Mesenteric fat pad (tissue), 1 donor: ENCODE measurements around the gene PPP2R5E. TPM values are rescaled to one million over a fixed set of nuclear protein-coding genes. Genes with fewer than 3 reads are reported as not detected.
"Not testable (repeated sequence)": the region's sequence is repeated elsewhere in the genome, so short reads cannot be mapped to it uniquely, and the experiment has no call there.

Experiments used
- DNase-seq: peaks from one replicate; pipeline ENCODE4 v3.0.0-alpha.2; 2020; ENCODE audit warnings: low spot score
- long read RNA-seq: library from polyadenylated mRNA; unstranded; transcript quantifications from one replicate; pipeline ENCODE4 v2.0.0, GENCODE V29; 2020
- total RNA-seq: library from RNA; stranded (reverse); fragmentation: NEBNext Ultra II Directional; extraction: Animal tissue kit (Norgen Biotek cat#: 25700); gene quantifications from one replicate; pipeline ENCODE4 v1.2.1, GENCODE V29; 2021
- donor health status: DM: yes; HTN: yes; CAD: no.

Gene PPP2R5E
- 36.0 TPM for total RNA-seq
- long read RNA-seq, full-length matches to known transcripts = 36 of 93 reads
- long read RNA-seq, partial matches to known transcripts = 39 of 93 reads
- long read RNA-seq, other reads (novel, unspliced or antisense) = 18 of 93 reads

DNA sequence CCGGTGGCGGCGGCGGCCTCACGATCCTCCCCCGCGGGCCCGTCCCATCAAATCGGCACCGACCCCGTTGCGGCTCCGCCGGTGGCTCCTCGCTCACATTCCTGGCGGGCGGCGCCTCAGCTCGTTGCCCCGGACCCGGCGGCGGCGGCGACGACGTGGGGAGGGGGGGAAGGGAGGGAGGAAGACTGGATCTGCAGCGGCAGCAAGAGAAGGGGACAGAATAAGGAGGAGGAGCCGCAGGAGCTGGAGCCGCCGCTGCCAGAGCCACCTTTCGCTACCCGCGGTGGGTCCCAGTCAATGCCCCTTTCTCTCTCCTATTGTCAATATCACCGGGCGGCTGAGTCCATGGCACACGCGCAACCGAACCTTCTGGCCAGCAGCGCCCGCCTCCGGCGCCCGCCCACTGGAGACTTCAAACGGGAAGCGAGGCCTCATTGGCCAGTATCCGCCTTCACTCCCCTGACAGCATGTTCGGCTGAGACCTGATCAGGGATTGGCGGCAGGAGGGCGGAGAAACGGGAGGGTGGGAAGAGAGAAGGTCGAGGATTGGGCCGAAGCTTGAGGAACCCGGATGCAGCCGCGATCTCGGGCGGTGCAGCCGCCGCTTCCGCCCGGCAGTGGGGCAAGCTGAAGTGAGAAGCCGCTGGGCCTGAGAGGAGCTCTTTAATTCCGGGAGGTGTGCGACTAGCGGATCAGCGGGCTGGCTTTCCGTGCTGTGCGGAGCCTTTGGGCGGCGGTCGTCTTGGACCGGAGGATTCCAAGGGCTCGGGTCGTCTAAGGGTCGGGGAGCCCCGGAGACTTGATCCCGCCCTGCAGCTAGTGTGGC, at the start of gene PPP2R5E:
PPP2R5E (minus strand) TSS at position 378 of the 826 bp plus-strand sequence. CDS start 3,692 bp downstream, outside the sequence.
- DNase-seq = peak; percentile 98

- not testable (repeated sequence) for DNase-seq
Measured at GRCh38 chr14:63583046-63583445, 39.9 kb upstream of the PPP2R5E start.

GRCh38 chr14:63581491-63581890, 38.3 kb upstream of the PPP2R5E start:
- no peak for DNase-seq

DNA sequence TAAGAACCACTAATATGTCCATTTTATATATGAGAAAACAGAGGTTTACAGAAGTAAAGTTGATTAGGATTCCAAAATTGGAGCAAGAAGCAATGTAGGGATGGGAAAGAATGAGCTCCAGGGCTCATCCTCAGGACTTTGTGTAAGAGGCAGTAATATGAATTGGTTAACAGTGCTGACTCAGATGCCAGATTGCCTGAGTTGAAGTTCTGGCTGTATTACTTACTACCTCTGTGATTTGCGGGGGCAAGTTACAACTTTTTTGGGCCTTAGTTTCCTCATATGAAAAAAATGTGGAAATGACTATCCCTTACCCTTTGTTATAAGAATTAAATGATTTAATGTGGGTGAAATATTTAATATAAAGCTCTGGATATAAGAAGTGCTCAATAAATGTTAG, 35.1 kb upstream of the PPP2R5E start:
- no peak for DNase-seq

DNA sequence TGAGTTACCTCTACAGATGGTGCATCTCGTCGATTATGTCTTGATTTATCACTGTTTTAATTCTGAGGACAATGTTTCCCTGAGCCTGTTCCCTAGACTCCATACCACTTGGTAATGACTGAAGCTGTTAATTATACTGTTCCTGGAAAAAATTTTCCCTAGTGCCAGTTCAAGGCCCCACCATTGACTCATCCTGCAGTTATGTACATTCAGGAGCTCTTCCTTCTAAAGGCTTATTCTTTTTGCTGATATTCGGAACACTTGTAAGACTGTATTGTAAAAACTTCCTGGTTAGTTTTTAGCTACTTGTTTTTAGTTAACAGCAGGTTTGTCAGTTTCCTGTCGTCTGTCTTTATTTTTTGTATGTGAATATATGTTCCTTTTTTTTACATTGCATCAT, 30.4 kb upstream of the PPP2R5E start:
- DNase-seq = no peak

- no peak for DNase-seq
Measured at GRCh38 chr14:63565448-63565847, 22.3 kb upstream of the PPP2R5E start.

GRCh38 chr14:63564318-63564717, 21.1 kb upstream of the PPP2R5E start:
- DNase-seq = no peak

- no peak for DNase-seq
Measured at GRCh38 chr14:63563370-63564026, 20.3 kb upstream of the PPP2R5E start.

- DNase-seq = no peak
Measured at GRCh38 chr14:63562405-63562804, 19.2 kb upstream of the PPP2R5E start.

DNA sequence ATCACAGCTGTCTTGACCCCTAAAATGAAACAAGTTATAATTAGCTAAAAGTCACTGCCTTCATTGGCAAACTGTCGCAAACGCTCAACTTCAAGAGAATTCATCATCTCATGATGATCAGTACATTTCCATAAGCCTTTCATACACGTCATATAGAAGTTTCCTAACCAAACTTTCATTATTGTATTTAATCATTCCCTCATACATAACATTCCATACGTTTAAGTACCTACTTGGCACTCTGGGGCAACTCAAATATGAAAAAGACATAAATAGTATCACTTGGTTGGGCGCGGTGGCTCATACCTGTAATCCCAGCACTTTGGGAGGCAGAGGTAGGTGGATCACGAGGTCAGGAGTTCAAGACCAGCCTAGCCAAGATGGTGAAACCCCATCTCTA, 12.4 kb upstream of the PPP2R5E start:
- no peak for DNase-seq

- DNase-seq = no peak
Measured at GRCh38 chr14:63551332-63551731, 8.2 kb upstream of the PPP2R5E start.

GRCh38 chr14:63547798-63548335, 4.7 kb upstream of the PPP2R5E start:
- no peak for DNase-seq

DNA sequence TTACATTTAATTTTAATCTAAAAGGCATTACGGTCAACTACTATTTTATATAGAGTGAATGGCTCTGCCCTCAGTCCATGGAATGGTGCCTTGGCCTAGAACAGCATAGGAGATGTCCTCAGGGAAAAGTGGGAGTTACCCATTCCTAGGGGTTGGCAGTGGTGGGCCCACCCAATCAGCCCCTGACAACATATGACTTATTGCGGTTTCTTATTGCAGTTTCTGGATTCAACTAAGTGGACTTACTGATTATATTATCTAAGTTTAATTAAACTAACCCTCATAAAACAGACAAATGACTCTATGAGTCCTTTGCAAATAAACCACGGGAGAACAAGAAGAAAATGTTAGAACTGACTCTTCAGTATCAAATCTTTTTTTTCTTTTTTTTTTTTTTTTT, 2.3 kb upstream of the PPP2R5E start:
- DNase-seq = no peak

DNA sequence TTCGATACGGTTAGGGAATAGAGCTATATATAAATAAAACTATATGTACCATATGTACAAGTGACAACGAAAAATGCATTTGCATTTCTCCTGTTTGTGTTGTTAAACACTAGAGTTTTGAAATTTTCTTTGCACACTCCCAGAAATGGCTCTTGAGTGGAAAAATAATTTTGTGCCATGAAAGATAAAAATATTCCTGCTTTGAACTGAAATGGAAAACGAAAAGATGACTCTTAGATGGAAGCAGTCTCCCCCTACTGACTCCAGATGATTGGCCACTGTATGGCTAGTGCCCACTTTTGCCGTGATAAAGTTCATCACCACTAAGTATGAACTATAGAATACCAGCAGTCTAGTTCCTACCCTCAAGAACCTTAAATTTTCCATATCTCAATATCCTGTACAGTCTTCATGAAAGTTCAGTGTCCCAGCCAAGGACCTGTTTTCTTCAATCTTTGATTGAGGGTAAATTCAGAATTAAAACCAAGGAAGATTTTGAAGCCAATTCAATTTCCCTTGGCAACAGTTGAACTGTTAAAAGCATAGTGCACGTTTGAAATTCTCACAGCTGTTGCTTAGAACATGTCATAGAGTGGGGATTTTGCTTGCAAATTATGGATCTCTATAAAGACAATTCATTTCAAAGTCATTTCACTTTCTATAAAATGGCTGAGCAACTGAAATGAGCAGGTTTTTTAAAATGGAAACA, 1.6 kb upstream of the PPP2R5E start:
- DNase-seq = no peak

- no peak for DNase-seq
Measured at GRCh38 chr14:63543826-63544406, 739 bp upstream of the PPP2R5E start.

DNA sequence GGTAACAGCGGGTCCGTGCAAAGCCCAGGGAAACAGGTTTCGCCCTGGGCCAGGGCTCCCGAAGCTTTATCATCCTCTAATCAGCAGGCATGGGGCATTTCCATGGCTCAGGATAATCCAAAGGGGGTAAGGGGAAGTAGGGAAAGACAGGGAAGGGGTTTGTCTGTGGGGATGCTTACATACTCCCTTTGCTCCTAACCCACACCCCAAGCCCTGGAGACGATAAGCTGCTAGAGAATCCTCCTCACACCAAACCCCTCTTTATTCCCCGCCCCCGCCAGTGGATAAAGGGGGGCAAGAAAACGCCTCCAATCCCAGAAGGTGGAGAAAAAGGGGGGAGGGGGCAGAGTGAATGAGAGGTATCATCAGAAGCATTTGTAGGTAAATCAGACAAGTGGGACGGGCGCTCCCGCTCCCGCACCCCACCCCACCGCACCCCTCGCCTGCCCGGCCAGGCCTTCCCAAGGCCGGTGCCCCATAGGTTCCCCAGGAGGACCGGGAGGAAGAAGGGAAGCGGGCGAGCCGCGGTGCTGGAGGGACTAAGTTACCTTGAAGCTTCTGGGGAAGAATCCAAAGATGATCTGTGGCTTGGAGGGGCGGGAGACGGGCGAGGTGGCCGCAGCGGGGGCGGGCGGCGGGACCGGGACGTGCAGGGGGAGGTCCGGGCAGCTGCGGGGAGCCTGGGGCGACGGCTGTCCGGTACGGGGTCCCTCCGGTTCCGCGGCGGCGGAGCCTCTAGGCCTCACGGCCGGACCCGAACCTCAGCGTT, 762 bp downstream of the PPP2R5E start:
- no peak for DNase-seq

DNA sequence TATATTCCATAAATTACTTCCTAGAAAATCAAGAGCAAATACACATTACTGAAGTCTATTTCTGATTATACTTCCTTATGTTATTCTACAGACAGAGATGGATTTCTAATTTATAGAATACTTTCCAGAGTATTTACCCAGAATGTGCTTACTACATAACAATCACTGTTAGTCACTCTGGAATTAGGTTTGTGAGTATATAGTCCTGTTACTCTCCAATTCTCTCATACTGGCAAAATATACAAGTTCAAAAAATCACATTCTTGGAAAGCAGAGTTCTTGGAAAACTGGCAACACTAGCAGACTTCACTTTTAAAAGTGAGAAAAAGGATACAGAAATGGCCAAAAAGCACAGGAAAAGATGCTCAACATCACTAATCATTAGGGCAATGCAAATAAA, 7.3 kb downstream of the PPP2R5E start:
- no peak for DNase-seq

DNA sequence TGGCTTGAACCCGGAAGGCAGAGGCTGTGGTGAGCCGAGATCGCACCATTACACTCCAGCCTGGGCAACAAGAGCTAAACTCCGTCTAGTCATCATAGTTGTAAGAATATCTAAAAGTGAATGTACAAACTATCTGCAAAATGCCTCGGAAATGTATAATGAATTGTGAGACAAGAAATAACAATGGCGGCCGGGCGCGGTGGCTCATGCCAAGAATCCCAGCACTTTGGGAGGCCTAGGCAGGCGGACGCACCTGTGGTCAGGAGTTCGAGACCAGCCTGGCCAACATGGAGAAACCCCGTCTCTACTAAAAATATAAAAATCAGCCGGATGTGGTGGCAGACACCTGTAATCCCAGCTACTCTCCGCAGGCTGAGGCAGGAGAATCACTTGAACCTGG, 9.7 kb downstream of the PPP2R5E start:
- DNase-seq = no peak

- DNase-seq = no peak
Measured at GRCh38 chr14:63524537-63525155, 18.5 kb downstream of the PPP2R5E start.
